Measurements from ENCODE around the gene TTYH3.

TTYH3 gene

GRCh38 chr7:2611922-2612321, 19.9 kb upstream of the TTYH3 start:
- H3K4me3 ChIP-seq (ENCODE audit: low read depth in 1 of 2, low read length in 2 of 2) = no peak overlapping the region
- no peak overlapping the region for H3K27ac ChIP-seq (ENCODE audit: low read length)
- H3K4me1 ChIP-seq (ENCODE audit: control insufficient read depth in 1 of 2, insufficient read depth in 2 of 2, low read length in 2 of 2) = peaks cover 6 to 11% of the 10 kb centered on the region in 2 donors
- H3K9me3 ChIP-seq (ENCODE audit: control insufficient read depth in 1 of 2, low read length in 2 of 2) = no peaks in the 10 kb centered on the region
- no peaks in the 10 kb centered on the region for H3K27me3 ChIP-seq (ENCODE audit: low read depth, low read length)
- H3K36me3 ChIP-seq (ENCODE audit: control insufficient read depth in 1 of 2, insufficient read depth in 2 of 2, low read length in 2 of 2) = peaks cover 0 to 12% of the 10 kb centered on the region in 2 donors

GRCh38 chr7:2612445-2613097, 19.2 kb upstream of the TTYH3 start:
- Histone ChIP-seq H3K27ac (ENCODE audit: low read length) (no peak overlapping the region), H3K36me3 (ENCODE audit: control insufficient read depth in 1 of 2, insufficient read depth in 2 of 2, low read length in 2 of 2) (peaks cover 0 to 5% of the 10 kb centered on the region in 2 donors), H3K4me3 (ENCODE audit: low read depth in 1 of 2, low read length in 2 of 2) (no peak overlapping the region), H3K27me3 (ENCODE audit: low read depth, low read length) (no peaks in the 10 kb centered on the region), H3K4me1 (ENCODE audit: control insufficient read depth in 1 of 2, insufficient read depth in 2 of 2, low read length in 2 of 2) (peaks cover 6 to 17% of the 10 kb centered on the region in 2 donors), H3K9me3 (ENCODE audit: control insufficient read depth in 1 of 2, low read length in 2 of 2) (no peaks in the 10 kb centered on the region)

GRCh38 chr7:2613098-2613930, 18.5 kb upstream of the TTYH3 start:
- H3K27me3 ChIP-seq (ENCODE audit: low read depth, low read length) = no peaks in the 10 kb centered on the region
- H3K27ac ChIP-seq (ENCODE audit: low read length) = no peak overlapping the region
- H3K4me3 ChIP-seq (ENCODE audit: low read depth in 1 of 2, low read length in 2 of 2) = no peak overlapping the region
- H3K9me3 ChIP-seq (ENCODE audit: control insufficient read depth in 1 of 2, low read length in 2 of 2) = no peaks in the 10 kb centered on the region
- H3K36me3 ChIP-seq (ENCODE audit: control insufficient read depth in 1 of 2, insufficient read depth in 2 of 2, low read length in 2 of 2) = peaks cover 0 to 5% of the 10 kb centered on the region in 2 donors
- peaks cover 6 to 24% of the 10 kb centered on the region in 2 donors for H3K4me1 ChIP-seq (ENCODE audit: control insufficient read depth in 1 of 2, insufficient read depth in 2 of 2, low read length in 2 of 2)

- no peak overlapping the region for H3K27ac ChIP-seq (ENCODE audit: low read length)
- H3K4me1 ChIP-seq (ENCODE audit: control insufficient read depth in 1 of 2, insufficient read depth in 2 of 2, low read length in 2 of 2) = peaks cover 6 to 32% of the 10 kb centered on the region in 2 donors
- H3K4me3 ChIP-seq (ENCODE audit: low read depth in 1 of 2, low read length in 2 of 2) = peak overlapping the region in 1 of 2 donors; percentile 9
- no peaks in the 10 kb centered on the region for H3K27me3 ChIP-seq (ENCODE audit: low read depth, low read length)
- H3K36me3 ChIP-seq (ENCODE audit: control insufficient read depth in 1 of 2, insufficient read depth in 2 of 2, low read length in 2 of 2) = peaks cover 0 to 5% of the 10 kb centered on the region in 2 donors
- no peaks in the 10 kb centered on the region for H3K9me3 ChIP-seq (ENCODE audit: control insufficient read depth in 1 of 2, low read length in 2 of 2)
These were observed 17.7 kb upstream of the TTYH3 start for GRCh38 chr7:2613931-2614600.

- Histone ChIP-seq H3K27ac (ENCODE audit: low read length) (no peak overlapping the region), H3K36me3 (ENCODE audit: control insufficient read depth in 1 of 2, insufficient read depth in 2 of 2, low read length in 2 of 2) (peaks cover 0 to 5% of the 10 kb centered on the region in 2 donors), H3K4me1 (ENCODE audit: control insufficient read depth in 1 of 2, insufficient read depth in 2 of 2, low read length in 2 of 2) (peaks cover 6 to 32% of the 10 kb centered on the region in 2 donors), H3K27me3 (ENCODE audit: low read depth, low read length) (no peaks in the 10 kb centered on the region), H3K4me3 (ENCODE audit: low read depth in 1 of 2, low read length in 2 of 2) (no peak overlapping the region), H3K9me3 (ENCODE audit: control insufficient read depth in 1 of 2, low read length in 2 of 2) (no peaks in the 10 kb centered on the region)
These were observed 17.0 kb upstream of the TTYH3 start for GRCh38 chr7:2614631-2615330.

GRCh38 chr7:2616387-2617324, 15.1 kb upstream of the TTYH3 start:
- Histone ChIP-seq H3K27ac (ENCODE audit: low read length) (no peak overlapping the region), H3K36me3 (ENCODE audit: control insufficient read depth in 1 of 2, insufficient read depth in 2 of 2, low read length in 2 of 2) (no peaks in the 10 kb centered on the region), H3K4me1 (ENCODE audit: control insufficient read depth in 1 of 2, insufficient read depth in 2 of 2, low read length in 2 of 2) (peaks cover 8 to 39% of the 10 kb centered on the region in 2 donors), H3K9me3 (ENCODE audit: control insufficient read depth in 1 of 2, low read length in 2 of 2) (no peaks in the 10 kb centered on the region), H3K27me3 (ENCODE audit: low read depth, low read length) (no peaks in the 10 kb centered on the region), H3K4me3 (ENCODE audit: low read depth in 1 of 2, low read length in 2 of 2) (no peak overlapping the region)

- no peak overlapping the region for H3K27ac ChIP-seq (ENCODE audit: low read length)
- no peaks in the 10 kb centered on the region for H3K27me3 ChIP-seq (ENCODE audit: low read depth, low read length)
- no peak overlapping the region for H3K4me3 ChIP-seq (ENCODE audit: low read depth in 1 of 2, low read length in 2 of 2)
- peaks cover 8 to 46% of the 10 kb centered on the region in 2 donors for H3K4me1 ChIP-seq (ENCODE audit: control insufficient read depth in 1 of 2, insufficient read depth in 2 of 2, low read length in 2 of 2)
- H3K36me3 ChIP-seq (ENCODE audit: control insufficient read depth in 1 of 2, insufficient read depth in 2 of 2, low read length in 2 of 2) = no peaks in the 10 kb centered on the region
- H3K9me3 ChIP-seq (ENCODE audit: control insufficient read depth in 1 of 2, low read length in 2 of 2) = no peaks in the 10 kb centered on the region
These were observed 14.4 kb upstream of the TTYH3 start for GRCh38 chr7:2617325-2617905.

- H3K9me3 ChIP-seq (ENCODE audit: control insufficient read depth in 1 of 2, low read length in 2 of 2) = no peaks in the 10 kb centered on the region
- no peak overlapping the region for H3K27ac ChIP-seq (ENCODE audit: low read length)
- H3K4me3 ChIP-seq (ENCODE audit: low read depth in 1 of 2, low read length in 2 of 2) = no peak overlapping the region
- peaks cover 5 to 53% of the 10 kb centered on the region in 2 donors for H3K4me1 ChIP-seq (ENCODE audit: control insufficient read depth in 1 of 2, insufficient read depth in 2 of 2, low read length in 2 of 2)
- H3K36me3 ChIP-seq (ENCODE audit: control insufficient read depth in 1 of 2, insufficient read depth in 2 of 2, low read length in 2 of 2) = no peaks in the 10 kb centered on the region
- no peaks in the 10 kb centered on the region for H3K27me3 ChIP-seq (ENCODE audit: low read depth, low read length)
These were observed 12.7 kb upstream of the TTYH3 start for GRCh38 chr7:2619116-2619515.

- no peak overlapping the region for H3K4me3 ChIP-seq (ENCODE audit: low read depth in 1 of 2, low read length in 2 of 2)
- H3K36me3 ChIP-seq (ENCODE audit: control insufficient read depth in 1 of 2, insufficient read depth in 2 of 2, low read length in 2 of 2) = no peaks in the 10 kb centered on the region
- H3K9me3 ChIP-seq (ENCODE audit: control insufficient read depth in 1 of 2, low read length in 2 of 2) = no peaks in the 10 kb centered on the region
- H3K27ac ChIP-seq (ENCODE audit: low read length) = no peak overlapping the region
- no peaks in the 10 kb centered on the region for H3K27me3 ChIP-seq (ENCODE audit: low read depth, low read length)
- peaks cover 3 to 50% of the 10 kb centered on the region in 2 donors for H3K4me1 ChIP-seq (ENCODE audit: control insufficient read depth in 1 of 2, insufficient read depth in 2 of 2, low read length in 2 of 2)
These were observed 10.5 kb upstream of the TTYH3 start for GRCh38 chr7:2621061-2621828.
